Effector CD4-positive, alpha-beta T cell (primary cell): ENCODE measurements around the gene VAPB.

Experiments used
- DNase-seq: peaks from one replicate; pipeline ENCODE4 v3.0.0-alpha.2; 2020

The VAPB gene

GRCh38 chr20:58438970-58439808 is 50.2 kb downstream of the VAPB start:
- DNase-seq, result no peak

GRCh38 chr20:58440021-58440767 is 51.2 kb downstream of the VAPB start:
- no peak for DNase-seq

DNA sequence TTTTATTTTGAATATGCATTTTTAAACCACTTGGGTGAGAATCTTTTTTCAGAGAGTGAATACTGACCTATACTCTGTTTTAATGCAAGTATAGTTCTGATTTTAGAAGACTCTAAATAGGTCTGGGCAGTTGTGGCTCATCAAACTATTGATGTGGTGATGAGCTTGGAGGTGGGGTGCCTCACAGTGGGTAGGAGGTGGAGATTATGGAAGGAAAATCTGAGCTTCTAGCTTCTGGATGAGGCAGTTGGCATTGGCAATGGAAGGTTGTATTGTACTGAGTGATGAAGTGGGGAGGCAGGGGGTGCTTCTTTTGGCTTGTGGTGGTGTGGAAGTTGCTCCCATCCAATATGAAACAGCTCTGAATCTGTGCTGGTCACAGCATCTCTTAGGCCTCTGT is 52.7 kb downstream of the VAPB start:
- DNase-seq, result no peak

- no peak for DNase-seq
Measured at GRCh38 chr20:58444746-58445255, 55.8 kb downstream of the VAPB start.

DNA sequence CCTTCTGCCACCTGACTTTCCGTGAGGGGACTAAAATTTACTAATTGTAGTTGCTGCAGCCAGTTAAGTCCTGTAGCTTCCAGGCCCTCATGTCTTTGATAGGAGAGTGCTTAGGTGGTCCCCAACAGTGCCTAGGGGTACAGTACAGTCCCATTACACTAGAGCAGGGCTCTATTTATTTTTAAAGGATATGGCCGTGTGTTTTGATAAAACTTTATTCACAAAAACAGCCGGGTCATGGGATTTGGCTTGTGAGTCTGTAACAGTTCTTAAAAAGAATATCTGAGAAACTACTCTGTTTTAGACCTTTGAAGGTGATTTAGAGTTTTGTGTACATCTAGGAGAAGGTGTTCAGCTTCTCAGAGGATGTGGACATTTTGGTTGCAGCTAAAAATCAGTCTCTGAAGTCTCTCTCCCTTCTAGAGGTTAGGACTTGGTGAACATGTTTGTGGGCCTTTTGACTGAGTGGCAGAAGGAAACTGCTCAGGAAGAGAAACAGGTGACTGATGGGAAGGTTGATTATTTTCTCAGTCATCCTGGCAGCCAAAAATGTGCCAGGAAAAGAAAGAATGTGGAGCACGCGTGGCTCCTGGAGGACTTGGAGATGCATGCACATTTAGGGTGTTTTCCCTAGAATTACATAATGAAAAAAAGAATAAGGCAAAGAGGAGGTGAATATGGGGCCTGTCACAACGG is 57.4 kb downstream of the VAPB start:
- no peak for DNase-seq

- no peak for DNase-seq
Measured at GRCh38 chr20:58446960-58447265, 57.9 kb downstream of the VAPB start.

GRCh38 chr20:58447511-58448391 is 58.7 kb downstream of the VAPB start:
- DNase-seq, result peak; percentile 30

DNA sequence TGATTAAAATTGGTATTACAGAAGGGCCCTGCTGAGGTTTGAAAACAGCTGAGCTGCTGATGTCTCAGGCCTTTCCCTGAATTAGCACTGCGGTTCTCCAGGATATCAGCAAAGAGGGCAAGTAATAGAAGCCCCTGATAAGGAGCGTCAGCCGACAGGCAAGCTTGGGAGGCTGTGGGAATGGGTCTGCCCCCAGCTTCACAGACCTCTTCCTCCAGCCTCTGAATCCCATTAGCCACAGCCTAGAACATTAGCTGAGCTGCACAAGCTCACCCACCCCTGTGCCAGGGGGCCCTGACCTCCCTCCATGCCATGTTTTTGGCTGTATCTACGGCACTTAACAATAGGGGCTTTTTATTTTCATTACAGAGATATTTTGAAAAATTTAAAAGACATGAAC is 59.9 kb downstream of the VAPB start:
- no peak for DNase-seq

GRCh38 chr20:58449681-58450221 is 60.7 kb downstream of the VAPB start:
- DNase-seq, result no peak

GRCh38 chr20:58450254-58450653 is 61.2 kb downstream of the VAPB start:
- no peak for DNase-seq

GRCh38 chr20:58452667-58453255 is 63.7 kb downstream of the VAPB start:
- DNase-seq, result no peak

DNA sequence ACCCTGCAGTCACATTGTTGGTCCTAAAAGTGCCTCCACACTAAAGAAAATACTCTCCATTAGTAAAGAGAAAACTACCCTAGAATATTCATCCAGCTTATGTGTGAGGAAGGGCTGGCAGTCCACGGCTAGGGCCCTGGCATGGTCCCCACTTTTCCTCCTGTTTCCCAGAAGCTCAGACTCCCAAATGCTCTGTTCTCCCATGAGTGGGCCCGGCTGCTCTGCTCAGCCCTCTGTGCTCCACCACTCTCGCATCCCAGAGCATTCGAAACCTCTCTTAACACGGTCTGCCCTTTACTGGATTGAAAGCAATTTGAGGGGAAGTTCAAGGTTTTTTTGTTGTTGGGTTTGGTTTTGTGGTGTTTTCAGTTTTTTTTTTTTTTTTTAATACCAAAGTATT is 64.4 kb downstream of the VAPB start:
- no peak for DNase-seq

DNA sequence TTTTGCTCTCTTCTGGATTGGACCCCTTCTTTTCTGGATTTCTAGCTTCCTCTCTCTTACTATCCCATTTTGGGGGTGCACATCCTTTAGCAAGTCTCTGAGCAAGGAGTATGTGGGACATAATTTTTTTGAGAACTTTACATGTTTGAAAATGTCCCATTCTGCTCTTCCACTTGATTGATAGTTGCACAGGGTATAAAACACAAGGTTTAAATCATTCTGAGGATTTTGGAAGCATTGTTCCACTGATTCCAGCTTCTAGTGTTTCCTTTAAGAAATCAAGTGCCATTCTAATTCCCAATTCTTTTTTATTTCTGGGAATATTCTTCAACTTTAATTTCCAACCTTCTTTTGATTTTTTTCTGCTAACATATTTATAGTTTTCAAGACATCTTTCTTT is 65.4 kb downstream of the VAPB start:
- DNase-seq, result no peak

- DNase-seq, result no peak
Measured at GRCh38 chr20:58457083-58457695, 68.2 kb downstream of the VAPB start.

GRCh38 chr20:58458342-58459057 is 69.5 kb downstream of the VAPB start:
- DNase-seq, result no peak

DNA sequence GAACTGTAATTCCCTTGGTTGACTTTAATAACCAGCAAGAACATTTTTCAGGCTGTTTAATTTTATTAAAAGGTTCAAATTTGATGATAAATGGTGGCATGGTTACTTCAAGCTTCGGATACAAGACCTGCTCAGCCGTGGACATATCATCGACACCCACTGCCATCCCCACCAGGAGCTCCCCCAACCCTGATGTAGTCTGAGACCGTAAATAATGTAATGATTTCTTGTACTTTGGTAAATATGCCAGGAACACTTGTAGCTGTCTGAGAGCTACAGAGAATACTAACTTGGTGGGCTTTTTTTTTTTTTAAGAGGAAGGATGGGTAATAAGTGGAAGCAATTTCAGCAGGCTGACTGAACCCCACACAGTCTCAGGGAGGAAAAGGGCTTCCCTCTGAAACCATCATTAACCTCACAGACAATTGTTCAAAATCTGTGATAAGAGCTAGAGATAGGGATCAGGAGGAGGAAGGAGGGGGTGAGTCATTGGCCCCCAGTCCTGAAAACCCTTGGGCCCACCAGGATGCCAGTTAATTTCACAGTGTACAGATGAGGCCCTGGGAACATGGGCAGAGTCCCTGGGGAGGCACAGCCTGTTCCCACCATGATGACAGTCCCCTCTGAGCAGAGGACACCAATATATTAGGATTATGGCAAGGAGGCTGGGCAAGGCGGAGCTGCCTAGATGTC is 70.2 kb downstream of the VAPB start:
- DNase-seq, result no peak

- DNase-seq, result no peak
Measured at GRCh38 chr20:58461104-58461503, 72.1 kb downstream of the VAPB start.

GRCh38 chr20:58461899-58462298 is 72.9 kb downstream of the VAPB start:
- DNase-seq, result no peak

DNA sequence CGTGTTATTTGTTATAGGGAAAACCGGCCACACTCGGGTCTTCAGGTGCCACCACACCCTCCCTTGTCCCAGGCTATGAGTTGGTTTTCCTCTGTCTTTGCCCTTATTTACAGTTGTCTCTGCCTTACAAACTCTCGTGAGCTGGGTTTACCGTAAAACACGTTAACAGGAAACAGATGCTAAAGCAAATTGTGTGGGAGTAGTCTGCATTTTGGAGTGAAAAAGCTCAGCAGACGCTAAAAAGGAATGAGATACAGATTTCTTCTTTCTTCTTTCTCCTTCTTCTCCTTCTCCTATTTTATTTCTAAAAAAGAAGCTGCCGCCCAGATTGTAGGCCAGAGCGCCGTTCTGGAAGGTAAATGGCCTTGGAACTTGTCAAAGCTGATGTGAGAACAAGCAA is 74.2 kb downstream of the VAPB start:
- DNase-seq, result no peak

DNA sequence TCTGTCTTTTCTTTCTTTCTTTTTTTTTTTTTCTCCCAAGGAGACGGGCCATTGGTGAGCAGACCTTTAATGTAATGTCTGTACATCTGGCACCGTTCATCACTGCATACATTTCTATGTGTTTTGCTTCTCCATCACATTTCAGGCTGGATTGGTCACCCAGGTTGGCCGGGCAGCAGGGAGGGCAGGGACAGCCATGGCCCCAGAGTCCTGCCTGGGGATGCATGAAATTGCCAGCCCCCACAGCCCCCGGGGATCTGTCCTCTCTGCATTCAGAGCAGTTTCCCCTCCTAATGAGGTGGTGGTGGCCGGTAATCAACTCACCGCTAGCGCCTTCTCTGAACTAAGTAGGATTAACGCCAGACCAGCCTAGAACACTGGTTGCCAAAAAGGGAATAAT is 75.8 kb downstream of the VAPB start:
- DNase-seq, result no peak
